Liver (tissue), 9 donors: Measurements from ENCODE around the gene MITD1. TPM values are rescaled to one million over a fixed set of nuclear protein-coding genes. Genes with fewer than 3 reads are reported as not detected.

Experiments
- DNase-seq: peaks from one replicate; pipeline ENCODE4 v3.0.0-alpha.2; 2017; ENCODE audit warnings: low spot score
- H3K27ac ChIP-seq, 2 donors: one replicate each; pipeline ENCODE4 v1.7.0; 2013; ENCODE audit warnings: inconsistent platforms in 2 of 2, low read length in 2 of 2, control low read depth in 1 of 2, low read depth in 1 of 2, mild to moderate bottlenecking in 1 of 2
- H3K27me3 ChIP-seq, 4 donors: one replicate each; pipeline versions ENCODE4 v1.6.1 to v1.7.0; 2013; ENCODE audit warnings: low read length in 3 of 4, inconsistent platforms in 1 of 4, mild to moderate bottlenecking in 1 of 4, moderate library complexity in 1 of 4; ENCODE audit not compliant: control insufficient read depth in 4 of 4, insufficient read depth in 4 of 4
- H3K36me3 ChIP-seq, 4 donors: one replicate each; pipeline versions ENCODE4 v1.6.1 to v1.7.0; 2013; ENCODE audit warnings: low read length in 3 of 4, mild to moderate bottlenecking in 3 of 4, low read depth in 1 of 4, moderate library complexity in 1 of 4; ENCODE audit not compliant: control insufficient read depth in 4 of 4, insufficient read depth in 3 of 4
- H3K4me1 ChIP-seq, 4 donors: one replicate each; pipeline versions ENCODE4 v1.6.1 to v1.7.0; 2013; ENCODE audit warnings: low read length in 3 of 4, mild to moderate bottlenecking in 3 of 4, moderate library complexity in 1 of 4; ENCODE audit not compliant: control insufficient read depth in 4 of 4, insufficient read depth in 4 of 4
- H3K4me3 ChIP-seq, 3 donors: one replicate each; pipeline versions ENCODE4 v1.6.1 to v1.7.0; 2013; ENCODE audit warnings: low read length in 3 of 3, control low read depth in 1 of 3, low read depth in 1 of 3, mild to moderate bottlenecking in 1 of 3
- H3K9ac ChIP-seq, 2 donors: one replicate each; pipeline ENCODE4 v1.7.0; 2013; ENCODE audit warnings: low read length in 2 of 2, mild to moderate bottlenecking in 2 of 2, moderate library complexity in 2 of 2, control low read depth in 1 of 2, low read depth in 1 of 2
- H3K9me3 ChIP-seq, 4 donors: one replicate each; pipeline versions ENCODE4 v1.6.1 to v1.7.0; 2013; ENCODE audit warnings: low read length in 3 of 4; ENCODE audit not compliant: control insufficient read depth in 4 of 4
- GABPA ChIP-seq, 2 donors: IDR thresholded peaks in 1 of 2; conservative IDR thresholded peaks in 1 of 2; 2 replicates each; pipeline ENCODE4 v1.6.1; 2016; ENCODE audit warnings: antibody characterized with exemption in 2 of 2, mild to moderate bottlenecking in 1 of 2, moderate library complexity in 1 of 2
- HNF4A ChIP-seq, 2 donors: conservative IDR thresholded peaks; 2 replicates each; pipeline ENCODE4 v1.6.1; 2016; ENCODE audit warnings: antibody characterized with exemption in 2 of 2, mild to moderate bottlenecking in 2 of 2
- HNF4G ChIP-seq: IDR thresholded peaks from 2 replicates; pipeline ENCODE4 v1.6.1; 2016; ENCODE audit warnings: antibody characterized with exemption
- JUND ChIP-seq, 2 donors: IDR thresholded peaks; 2 replicates each; pipeline ENCODE4 v1.6.1; 2016; ENCODE audit warnings: antibody characterized with exemption in 2 of 2
- MAX ChIP-seq: IDR thresholded peaks from 2 replicates; pipeline ENCODE4 v1.6.1; 2016; ENCODE audit warnings: antibody characterized with exemption
- NR2F2 ChIP-seq: IDR thresholded peaks from 2 replicates; pipeline ENCODE4 v1.6.1; 2016; ENCODE audit warnings: antibody characterized with exemption
- SP1 ChIP-seq: IDR thresholded peaks from 2 replicates; pipeline ENCODE4 v1.6.1; 2018; ENCODE audit warnings: antibody characterized with exemption, mild to moderate bottlenecking
- TAF1 ChIP-seq: conservative IDR thresholded peaks from 2 replicates; pipeline ENCODE4 v1.6.1; 2016; ENCODE audit warnings: antibody characterized with exemption, mild to moderate bottlenecking
- YY1 ChIP-seq: IDR thresholded peaks from 2 replicates; pipeline ENCODE4 v1.6.1; 2016; ENCODE audit warnings: antibody characterized with exemption, mild to moderate bottlenecking
- ZBTB33 ChIP-seq: IDR thresholded peaks from 2 replicates; pipeline ENCODE4 v1.6.1; 2016; ENCODE audit warnings: antibody characterized with exemption
- WGBS: extraction: QIAGEN DNeasy Blood & Tissue Kit; methylation state at CpG from one replicate; pipeline ENCODE4 v1.1.7; 2013; 5-methylcytosine and 5-hydroxymethylcytosine counted together
- polyA plus RNA-seq, 2 donors: library from polyadenylated mRNA; stranded (reverse) in 1 of 2; unstranded in 1 of 2; fragments of 200-250 nt in 1 of 2; fragments of >200 nt in 1 of 2; fragmentation: Nextera tagmentation in 1 of 2; extraction: Ambion mirVana in 1 of 2; gene quantifications; one replicate each; pipeline versions ENCODE4 v1.2.1 to v1.2.3, GENCODE V29; 2013 to 2015
- total RNA-seq, 2 donors: library from RNA; depleted of rRNA; stranded (reverse); fragments of >200 nt; gene quantifications; one replicate each; pipeline ENCODE4 v1.2.3, GENCODE V29; 2014
- TF ChIP-seq, protein P1 (sequence below): IDR thresholded peaks from 2 replicates; pipeline ENCODE4 v1.6.1; 2016; ENCODE audit warnings: antibody characterized with exemption, mild to moderate bottlenecking
- TF ChIP-seq, protein P2 (sequence below): fragments of 150-350 bp; IDR thresholded peaks from 2 replicates; pipeline ENCODE4 v1.5.1; 2017; ENCODE audit warnings: improper control_type of control experiment, low read depth, low read length; ENCODE audit not compliant: missing input control
- donor health status: healthy.
- donor health status: healthy.
- donor health status: healthy.
- donor health status: healthy.
- donor health status: healthy.

The MITD1 gene
- total and polyA plus RNA-seq, 4 donors = 7.8 to 17.5 (median 13.0) TPM

DNA sequence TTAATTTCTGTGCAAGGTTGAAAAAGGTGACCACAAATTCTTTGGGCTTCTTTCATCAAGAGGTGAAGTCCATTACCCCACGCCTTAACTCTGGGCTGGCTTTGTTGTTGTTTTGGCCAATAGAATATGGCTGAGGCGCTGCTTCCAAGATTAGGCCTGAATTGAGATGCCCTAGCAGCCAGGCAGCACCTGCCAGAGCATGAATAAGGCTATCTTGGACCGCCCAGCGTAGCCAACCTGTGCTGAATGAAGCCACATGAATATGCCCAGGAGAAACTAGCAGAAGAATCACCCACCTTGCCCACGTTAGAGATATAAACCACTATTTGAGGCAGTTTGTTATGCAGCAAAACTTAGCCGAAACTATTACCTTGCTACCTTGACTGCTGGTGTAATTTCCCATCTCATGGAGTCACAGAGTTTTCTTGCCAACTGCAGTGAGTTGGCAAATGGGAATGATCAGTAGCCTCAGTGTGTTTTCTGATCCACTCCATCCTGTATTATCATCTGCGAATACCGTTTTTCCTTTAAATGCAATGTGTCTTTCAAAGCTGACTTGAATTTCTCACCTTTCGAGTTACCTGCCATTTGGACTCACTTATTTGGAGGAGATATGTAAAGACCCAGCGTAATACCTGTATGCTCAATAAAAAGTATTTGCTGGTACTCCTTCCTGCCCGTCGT, 26.8 kb downstream of the MITD1 start:
- peaks cover 0 to 16% (median 12%) of the 10 kb centered on the region in 4 donors for H3K4me1 ChIP-seq

More for the DNA sequence above, 26.8 kb downstream of the MITD1 start:
- H3K9me3 ChIP-seq = no peaks in the 10 kb centered on the region
- H3K27ac ChIP-seq = peak overlapping the region; percentile 94 to 99
- TF ChIP-seq ZBTB33 (no peak), NR2F2 (no peak), YY1 (no peak), HNF4G (no peak), SP1 (no peak), JUND (IDR thresholded peaks at IDR 0.05) (no peak), TAF1 (no peak), GABPA (IDR thresholded peaks at IDR 0.05 in 1 of 2, conservative IDR thresholded peaks at IDR 0.05 in 1 of 2) (no peak), HNF4A (conservative IDR thresholded peaks at IDR 0.05) (no peak), MAX (no peak)
- TF ChIP-seq, protein P1, sequence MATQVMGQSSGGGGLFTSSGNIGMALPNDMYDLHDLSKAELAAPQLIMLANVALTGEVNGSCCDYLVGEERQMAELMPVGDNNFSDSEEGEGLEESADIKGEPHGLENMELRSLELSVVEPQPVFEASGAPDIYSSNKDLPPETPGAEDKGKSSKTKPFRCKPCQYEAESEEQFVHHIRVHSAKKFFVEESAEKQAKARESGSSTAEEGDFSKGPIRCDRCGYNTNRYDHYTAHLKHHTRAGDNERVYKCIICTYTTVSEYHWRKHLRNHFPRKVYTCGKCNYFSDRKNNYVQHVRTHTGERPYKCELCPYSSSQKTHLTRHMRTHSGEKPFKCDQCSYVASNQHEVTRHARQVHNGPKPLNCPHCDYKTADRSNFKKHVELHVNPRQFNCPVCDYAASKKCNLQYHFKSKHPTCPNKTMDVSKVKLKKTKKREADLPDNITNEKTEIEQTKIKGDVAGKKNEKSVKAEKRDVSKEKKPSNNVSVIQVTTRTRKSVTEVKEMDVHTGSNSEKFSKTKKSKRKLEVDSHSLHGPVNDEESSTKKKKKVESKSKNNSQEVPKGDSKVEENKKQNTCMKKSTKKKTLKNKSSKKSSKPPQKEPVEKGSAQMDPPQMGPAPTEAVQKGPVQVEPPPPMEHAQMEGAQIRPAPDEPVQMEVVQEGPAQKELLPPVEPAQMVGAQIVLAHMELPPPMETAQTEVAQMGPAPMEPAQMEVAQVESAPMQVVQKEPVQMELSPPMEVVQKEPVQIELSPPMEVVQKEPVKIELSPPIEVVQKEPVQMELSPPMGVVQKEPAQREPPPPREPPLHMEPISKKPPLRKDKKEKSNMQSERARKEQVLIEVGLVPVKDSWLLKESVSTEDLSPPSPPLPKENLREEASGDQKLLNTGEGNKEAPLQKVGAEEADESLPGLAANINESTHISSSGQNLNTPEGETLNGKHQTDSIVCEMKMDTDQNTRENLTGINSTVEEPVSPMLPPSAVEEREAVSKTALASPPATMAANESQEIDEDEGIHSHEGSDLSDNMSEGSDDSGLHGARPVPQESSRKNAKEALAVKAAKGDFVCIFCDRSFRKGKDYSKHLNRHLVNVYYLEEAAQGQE = no peak
- TF ChIP-seq, protein P2, sequence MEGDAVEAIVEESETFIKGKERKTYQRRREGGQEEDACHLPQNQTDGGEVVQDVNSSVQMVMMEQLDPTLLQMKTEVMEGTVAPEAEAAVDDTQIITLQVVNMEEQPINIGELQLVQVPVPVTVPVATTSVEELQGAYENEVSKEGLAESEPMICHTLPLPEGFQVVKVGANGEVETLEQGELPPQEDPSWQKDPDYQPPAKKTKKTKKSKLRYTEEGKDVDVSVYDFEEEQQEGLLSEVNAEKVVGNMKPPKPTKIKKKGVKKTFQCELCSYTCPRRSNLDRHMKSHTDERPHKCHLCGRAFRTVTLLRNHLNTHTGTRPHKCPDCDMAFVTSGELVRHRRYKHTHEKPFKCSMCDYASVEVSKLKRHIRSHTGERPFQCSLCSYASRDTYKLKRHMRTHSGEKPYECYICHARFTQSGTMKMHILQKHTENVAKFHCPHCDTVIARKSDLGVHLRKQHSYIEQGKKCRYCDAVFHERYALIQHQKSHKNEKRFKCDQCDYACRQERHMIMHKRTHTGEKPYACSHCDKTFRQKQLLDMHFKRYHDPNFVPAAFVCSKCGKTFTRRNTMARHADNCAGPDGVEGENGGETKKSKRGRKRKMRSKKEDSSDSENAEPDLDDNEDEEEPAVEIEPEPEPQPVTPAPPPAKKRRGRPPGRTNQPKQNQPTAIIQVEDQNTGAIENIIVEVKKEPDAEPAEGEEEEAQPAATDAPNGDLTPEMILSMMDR = no peak
- peak overlapping the region; percentile 87 to 100 (median 91) for H3K4me3 ChIP-seq
- peak; percentile 36 for DNase-seq
- H3K27me3 ChIP-seq = no peaks in the 10 kb centered on the region
- peaks cover 0 to 4% (median 1%) of the 10 kb centered on the region in 4 donors for H3K36me3 ChIP-seq
- WGBS = 38% methylated on average over 12 of the region's 12 CpGs
- peak overlapping the region; percentile 62 to 99 for H3K9ac ChIP-seq
